Loucy (cell line): Measurements from ENCODE around the gene KRTAP4-12.

Experiments used
- H2AFZ ChIP-seq: fragments of 200-600 bp; sonication (generic); 2 replicates; pipeline ENCODE4 v1.6.0; 2016; ENCODE audit warnings: antibody characterized with exemption, mild to moderate bottlenecking, low read length, moderate library complexity
- H3F3A ChIP-seq: fragments of 200-600 bp; 2 replicates; pipeline ENCODE4 v1.6.0; 2016; ENCODE audit warnings: antibody characterized with exemption, low read depth, mild to moderate bottlenecking
- H3K27me3 ChIP-seq: fragments of 200-600 bp; sonication (generic); 2 replicates; pipeline ENCODE4 v1.6.1; 2014; ENCODE audit warnings: low read length, mild to moderate bottlenecking; ENCODE audit not compliant: insufficient read depth, poor library complexity, severe bottlenecking
- H3K36me3 ChIP-seq: fragments of 200-600 bp; sonication (generic); 2 replicates; pipeline ENCODE4 v1.6.1; 2016; ENCODE audit warnings: low read length; ENCODE audit not compliant: insufficient read depth
- H3K4me1 ChIP-seq: fragments of 200-600 bp; sonication (generic); 2 replicates; pipeline ENCODE4 v1.5.1; 2014; ENCODE audit warnings: low read length, mild to moderate bottlenecking; ENCODE audit not compliant: insufficient read depth, poor library complexity, severe bottlenecking
- H3K4me2 ChIP-seq: fragments of 200-600 bp; sonication (generic); 2 replicates; pipeline ENCODE4 v1.6.0; 2014; ENCODE audit warnings: antibody characterized with exemption, low read length, low read depth, mild to moderate bottlenecking; ENCODE audit not compliant: poor library complexity, severe bottlenecking
- H3K4me3 ChIP-seq: fragments of 200-600 bp; sonication (generic); 2 replicates; pipeline ENCODE4 v1.5.1; 2014; ENCODE audit warnings: low read length, mild to moderate bottlenecking, mixed read lengths; ENCODE audit not compliant: poor library complexity, severe bottlenecking
- H3K79me2 ChIP-seq: fragments of 200-600 bp; sonication (generic); 2 replicates; pipeline ENCODE4 v1.6.1; 2014; ENCODE audit warnings: low read length; ENCODE audit not compliant: insufficient read depth
- H3K9ac ChIP-seq: fragments of 200-600 bp; sonication (generic); 2 replicates; pipeline ENCODE4 v1.6.0; 2014; ENCODE audit warnings: mild to moderate bottlenecking, low read depth, low read length, moderate library complexity; ENCODE audit not compliant: poor library complexity, severe bottlenecking
- H3K9me2 ChIP-seq: fragments of 200-600 bp; sonication (generic); replicated peaks from 2 replicates; pipeline ENCODE4 v1.6.1; 2016; ENCODE audit warnings: low read depth, low read length, mixed read lengths
- H3K9me3 ChIP-seq: fragments of 200-600 bp; sonication (generic); 2 replicates; pipeline ENCODE4 v1.6.1; 2014; ENCODE audit warnings: mild to moderate bottlenecking, antibody characterized with exemption, low read length, low read depth; ENCODE audit not compliant: insufficient read depth
- H4K20me1 ChIP-seq: fragments of 200-600 bp; sonication (generic); 2 replicates; pipeline ENCODE4 v1.6.0; 2014; ENCODE audit warnings: antibody characterized with exemption, low read length, mild to moderate bottlenecking; ENCODE audit not compliant: insufficient read depth, poor library complexity, severe bottlenecking
- EZH2phosphoT487 ChIP-seq: fragments of 200-600 bp; IDR thresholded peaks from 2 replicates; pipeline ENCODE4 v1.6.1; 2018; ENCODE audit warnings: antibody characterized with exemption, mild to moderate bottlenecking, moderate library complexity, borderline replicate concordance
- TF ChIP-seq, protein P1 (sequence below): fragments of 200-600 bp; sonication (generic); conservative IDR thresholded peaks from 2 replicates; pipeline ENCODE4 v1.5.1; 2014; ENCODE audit warnings: mild to moderate bottlenecking, antibody characterized with exemption, low read length

The KRTAP4-12 gene

GRCh38 chr17:41133880-41134735 is 10.1 kb upstream of the KRTAP4-12 start:
- H3K9me3 ChIP-seq: no peaks in the 10 kb centered on the region
- H3K9ac ChIP-seq: no peak overlapping the region
- H3K9me2 ChIP-seq: no peaks in the 10 kb centered on the region
- peaks cover 18% of the 10 kb centered on the region for H3K4me1 ChIP-seq
- H2AFZ ChIP-seq: peak overlapping the region; percentile 80
- TF ChIP-seq, protein P1, sequence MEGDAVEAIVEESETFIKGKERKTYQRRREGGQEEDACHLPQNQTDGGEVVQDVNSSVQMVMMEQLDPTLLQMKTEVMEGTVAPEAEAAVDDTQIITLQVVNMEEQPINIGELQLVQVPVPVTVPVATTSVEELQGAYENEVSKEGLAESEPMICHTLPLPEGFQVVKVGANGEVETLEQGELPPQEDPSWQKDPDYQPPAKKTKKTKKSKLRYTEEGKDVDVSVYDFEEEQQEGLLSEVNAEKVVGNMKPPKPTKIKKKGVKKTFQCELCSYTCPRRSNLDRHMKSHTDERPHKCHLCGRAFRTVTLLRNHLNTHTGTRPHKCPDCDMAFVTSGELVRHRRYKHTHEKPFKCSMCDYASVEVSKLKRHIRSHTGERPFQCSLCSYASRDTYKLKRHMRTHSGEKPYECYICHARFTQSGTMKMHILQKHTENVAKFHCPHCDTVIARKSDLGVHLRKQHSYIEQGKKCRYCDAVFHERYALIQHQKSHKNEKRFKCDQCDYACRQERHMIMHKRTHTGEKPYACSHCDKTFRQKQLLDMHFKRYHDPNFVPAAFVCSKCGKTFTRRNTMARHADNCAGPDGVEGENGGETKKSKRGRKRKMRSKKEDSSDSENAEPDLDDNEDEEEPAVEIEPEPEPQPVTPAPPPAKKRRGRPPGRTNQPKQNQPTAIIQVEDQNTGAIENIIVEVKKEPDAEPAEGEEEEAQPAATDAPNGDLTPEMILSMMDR: no peak
- no peak for TF ChIP-seq EZH2phosphoT487
- H4K20me1 ChIP-seq: no peaks in the 10 kb centered on the region
- peak overlapping the region; percentile 11 for H3K4me2 ChIP-seq
- no peaks in the 10 kb centered on the region for H3K36me3 ChIP-seq
- no peaks in the 10 kb centered on the region for H3K79me2 ChIP-seq
- H3K4me3 ChIP-seq: no peak overlapping the region
- no peaks in the 10 kb centered on the region for H3K27me3 ChIP-seq
- H3F3A ChIP-seq: no peaks in the 10 kb centered on the region

DNA sequence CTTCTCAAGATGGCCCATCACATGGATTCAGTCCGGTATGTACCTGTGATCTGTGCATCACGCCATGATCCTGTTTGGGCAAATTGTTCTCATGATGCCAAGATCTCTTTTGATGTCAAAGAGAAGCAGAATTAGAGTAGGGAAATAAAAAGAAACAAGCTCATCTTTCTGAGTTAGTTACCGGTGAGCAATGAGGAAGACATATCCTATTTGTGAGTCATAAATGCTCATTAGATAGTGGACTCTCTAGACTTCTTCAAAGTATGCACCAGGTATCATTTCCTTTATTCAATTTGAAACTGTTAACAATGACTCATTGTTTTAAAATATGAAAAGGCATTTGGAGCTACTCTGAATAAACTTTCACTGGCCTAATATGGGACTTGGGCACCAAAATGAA is 8.0 kb upstream of the KRTAP4-12 start:
- no peak overlapping the region for H3K4me3 ChIP-seq
- H3K79me2 ChIP-seq: no peaks in the 10 kb centered on the region
- H2AFZ ChIP-seq: no peak overlapping the region
- H3K9ac ChIP-seq: no peak overlapping the region
- H3F3A ChIP-seq: no peaks in the 10 kb centered on the region
- no peak for TF ChIP-seq EZH2phosphoT487
- TF ChIP-seq, protein P1: no peak
- H3K4me2 ChIP-seq: no peak overlapping the region
- H3K9me3 ChIP-seq: no peaks in the 10 kb centered on the region
- no peaks in the 10 kb centered on the region for H3K36me3 ChIP-seq
- H4K20me1 ChIP-seq: no peaks in the 10 kb centered on the region
- H3K27me3 ChIP-seq: no peaks in the 10 kb centered on the region
- no peaks in the 10 kb centered on the region for H3K9me2 ChIP-seq
- peaks cover 18% of the 10 kb centered on the region for H3K4me1 ChIP-seq

GRCh38 chr17:41127371-41127770 is 3.4 kb upstream of the KRTAP4-12 start:
- Histone ChIP-seq H3K9me2 (no peaks in the 10 kb centered on the region), H3K27me3 (no peaks in the 10 kb centered on the region), H2AFZ (no peak overlapping the region), H3K9me3 (no peaks in the 10 kb centered on the region), H3K4me1 (peaks cover 38% of the 10 kb centered on the region), H3K79me2 (no peaks in the 10 kb centered on the region), H3K9ac (no peak overlapping the region), H3K36me3 (no peaks in the 10 kb centered on the region), H3K4me2 (no peak overlapping the region), H3K4me3 (no peak overlapping the region), H4K20me1 (no peaks in the 10 kb centered on the region), H3F3A (no peaks in the 10 kb centered on the region; the same call in 1 of the 2 replicates)
- TF ChIP-seq, protein P1: no peak
- TF ChIP-seq EZH2phosphoT487: no peak
